Measurements from ENCODE around the gene ABCG8.

The ABCG8 gene

DNA sequence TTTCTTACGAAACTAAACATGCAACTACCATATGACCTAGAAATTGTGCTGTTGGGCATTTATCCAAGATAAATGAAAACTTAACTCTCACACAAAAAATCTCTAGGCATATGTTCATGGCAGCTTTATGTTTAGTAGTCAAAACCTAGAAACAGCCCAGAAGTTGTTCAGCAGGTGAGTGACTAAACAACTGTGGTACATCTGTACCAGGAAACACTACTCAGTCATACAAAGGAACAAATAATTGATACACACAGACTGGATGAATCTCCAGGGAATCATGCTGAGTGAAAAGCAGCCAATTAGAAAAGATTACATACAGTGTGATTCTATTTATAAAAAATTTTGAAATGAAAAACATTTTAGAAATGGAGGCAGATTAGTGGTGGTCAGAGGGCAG lies 35.7 kb upstream of the ABCG8 start:
- TF ChIP-seq, protein P1, sequence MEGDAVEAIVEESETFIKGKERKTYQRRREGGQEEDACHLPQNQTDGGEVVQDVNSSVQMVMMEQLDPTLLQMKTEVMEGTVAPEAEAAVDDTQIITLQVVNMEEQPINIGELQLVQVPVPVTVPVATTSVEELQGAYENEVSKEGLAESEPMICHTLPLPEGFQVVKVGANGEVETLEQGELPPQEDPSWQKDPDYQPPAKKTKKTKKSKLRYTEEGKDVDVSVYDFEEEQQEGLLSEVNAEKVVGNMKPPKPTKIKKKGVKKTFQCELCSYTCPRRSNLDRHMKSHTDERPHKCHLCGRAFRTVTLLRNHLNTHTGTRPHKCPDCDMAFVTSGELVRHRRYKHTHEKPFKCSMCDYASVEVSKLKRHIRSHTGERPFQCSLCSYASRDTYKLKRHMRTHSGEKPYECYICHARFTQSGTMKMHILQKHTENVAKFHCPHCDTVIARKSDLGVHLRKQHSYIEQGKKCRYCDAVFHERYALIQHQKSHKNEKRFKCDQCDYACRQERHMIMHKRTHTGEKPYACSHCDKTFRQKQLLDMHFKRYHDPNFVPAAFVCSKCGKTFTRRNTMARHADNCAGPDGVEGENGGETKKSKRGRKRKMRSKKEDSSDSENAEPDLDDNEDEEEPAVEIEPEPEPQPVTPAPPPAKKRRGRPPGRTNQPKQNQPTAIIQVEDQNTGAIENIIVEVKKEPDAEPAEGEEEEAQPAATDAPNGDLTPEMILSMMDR (conservative IDR thresholded peaks at IDR 0.05; ENCODE audit: low read length) = no peak
- no peak for TF ChIP-seq EZH2phosphoT487 (IDR thresholded peaks at IDR 0.05; ENCODE audit: borderline replicate concordance)
- H3K4me3 ChIP-seq (ENCODE audit: low read length, poor library complexity, severe bottlenecking) = no peak overlapping the region
- no peaks in the 10 kb centered on the region for H3K9me2 ChIP-seq (replicated peaks; ENCODE audit: low read depth, low read length)
- no peak overlapping the region for H2AFZ ChIP-seq (ENCODE audit: low read length)
- no peaks in the 10 kb centered on the region for H4K20me1 ChIP-seq (ENCODE audit: insufficient read depth, low read length, poor library complexity, severe bottlenecking)
- no peaks in the 10 kb centered on the region for H3F3A ChIP-seq (ENCODE audit: low read depth)
- H3K9me3 ChIP-seq (ENCODE audit: insufficient read depth, low read depth, low read length) = no peaks in the 10 kb centered on the region
- no peaks in the 10 kb centered on the region for H3K36me3 ChIP-seq (ENCODE audit: insufficient read depth, low read length)
- no peak overlapping the region for H3K9ac ChIP-seq (ENCODE audit: low read depth, low read length, poor library complexity, severe bottlenecking)
- no peaks in the 10 kb centered on the region for H3K27me3 ChIP-seq (ENCODE audit: insufficient read depth, low read length, poor library complexity, severe bottlenecking)
- no peaks in the 10 kb centered on the region for H3K79me2 ChIP-seq (ENCODE audit: insufficient read depth, low read length)
- H3K4me2 ChIP-seq (ENCODE audit: low read depth, low read length, poor library complexity, severe bottlenecking) = no peak overlapping the region
- H3K4me1 ChIP-seq (ENCODE audit: insufficient read depth, low read length, poor library complexity, severe bottlenecking) = no peaks in the 10 kb centered on the region

DNA sequence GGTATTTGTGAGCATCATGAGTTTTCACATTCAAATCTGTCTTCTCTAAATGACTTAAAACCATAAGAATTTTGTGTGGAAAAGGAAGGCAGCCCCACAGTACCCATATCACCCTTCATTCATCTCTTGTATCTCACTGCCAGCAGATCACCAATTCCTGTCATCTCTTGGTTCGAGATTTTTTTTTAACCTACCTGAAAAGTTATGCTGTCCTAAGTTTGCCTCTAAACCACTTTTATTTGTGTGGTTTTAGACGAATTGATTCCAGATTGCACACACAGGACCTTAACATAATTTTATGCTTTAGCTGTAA lies 32.1 kb upstream of the ABCG8 start:
- Histone ChIP-seq H3K27me3 (ENCODE audit: insufficient read depth, low read length, poor library complexity, severe bottlenecking) (no peaks in the 10 kb centered on the region), H2AFZ (ENCODE audit: low read length) (no peak overlapping the region), H3K4me1 (ENCODE audit: insufficient read depth, low read length, poor library complexity, severe bottlenecking) (no peaks in the 10 kb centered on the region), H3K79me2 (ENCODE audit: insufficient read depth, low read length) (no peaks in the 10 kb centered on the region), H3K4me2 (ENCODE audit: low read depth, low read length, poor library complexity, severe bottlenecking) (no peak overlapping the region), H3K36me3 (ENCODE audit: insufficient read depth, low read length) (no peaks in the 10 kb centered on the region), H3K9ac (ENCODE audit: low read depth, low read length, poor library complexity, severe bottlenecking) (no peak overlapping the region), H3F3A (ENCODE audit: low read depth) (no peaks in the 10 kb centered on the region), H4K20me1 (ENCODE audit: insufficient read depth, low read length, poor library complexity, severe bottlenecking) (no peaks in the 10 kb centered on the region), H3K4me3 (ENCODE audit: low read length, poor library complexity, severe bottlenecking) (no peak overlapping the region), H3K9me3 (ENCODE audit: insufficient read depth, low read depth, low read length) (no peaks in the 10 kb centered on the region), H3K9me2 (replicated peaks; ENCODE audit: low read depth, low read length) (no peaks in the 10 kb centered on the region)
- TF ChIP-seq, protein P1 (conservative IDR thresholded peaks at IDR 0.05; ENCODE audit: low read length) = no peak
- TF ChIP-seq EZH2phosphoT487 (IDR thresholded peaks at IDR 0.05; ENCODE audit: borderline replicate concordance) = no peak

DNA sequence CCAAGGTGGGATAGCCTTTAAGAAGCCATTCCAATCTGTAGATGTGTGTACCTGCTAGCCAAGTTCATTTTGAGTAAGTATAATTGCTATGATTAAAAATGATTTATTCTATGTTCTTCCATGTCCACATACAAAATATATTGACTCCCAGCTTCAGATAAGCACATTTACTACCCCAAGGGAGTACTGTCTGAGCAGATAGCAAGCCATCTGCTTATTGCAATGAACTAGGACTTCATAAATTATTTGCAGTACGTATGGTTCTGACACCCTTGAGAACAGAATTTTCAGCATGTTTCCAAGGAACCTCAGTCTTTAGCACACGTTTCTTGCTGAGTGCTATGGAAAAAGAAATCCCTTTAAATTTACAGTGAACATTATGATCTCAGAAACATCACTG lies 28.3 kb upstream of the ABCG8 start:
- Histone ChIP-seq H3K79me2 (ENCODE audit: insufficient read depth, low read length) (no peaks in the 10 kb centered on the region), H3K9ac (ENCODE audit: low read depth, low read length, poor library complexity, severe bottlenecking) (no peak overlapping the region), H3K4me3 (ENCODE audit: low read length, poor library complexity, severe bottlenecking) (no peak overlapping the region), H3F3A (ENCODE audit: low read depth) (no peaks in the 10 kb centered on the region), H3K27me3 (ENCODE audit: insufficient read depth, low read length, poor library complexity, severe bottlenecking) (no peaks in the 10 kb centered on the region), H3K4me1 (ENCODE audit: insufficient read depth, low read length, poor library complexity, severe bottlenecking) (no peaks in the 10 kb centered on the region), H3K9me2 (replicated peaks; ENCODE audit: low read depth, low read length) (no peaks in the 10 kb centered on the region), H3K36me3 (ENCODE audit: insufficient read depth, low read length) (no peaks in the 10 kb centered on the region), H3K9me3 (ENCODE audit: insufficient read depth, low read depth, low read length) (no peaks in the 10 kb centered on the region), H4K20me1 (ENCODE audit: insufficient read depth, low read length, poor library complexity, severe bottlenecking) (no peaks in the 10 kb centered on the region), H2AFZ (ENCODE audit: low read length) (no peak overlapping the region), H3K4me2 (ENCODE audit: low read depth, low read length, poor library complexity, severe bottlenecking) (no peak overlapping the region)
- TF ChIP-seq, protein P1 (conservative IDR thresholded peaks at IDR 0.05; ENCODE audit: low read length) = no peak
- TF ChIP-seq EZH2phosphoT487 (IDR thresholded peaks at IDR 0.05; ENCODE audit: borderline replicate concordance) = no peak

All from Loucy (cell line).